GM18861 (cell line): ENCODE measurements around the gene APLF.
"Not testable (repeated sequence)": the region's sequence is repeated elsewhere in the genome, so short reads cannot be mapped to it uniquely, and the experiment has no call there.

ENCODE experiments used
- ATAC-seq: cut with Tn5 transposase; IDR thresholded peaks from one replicate; pipeline ENCODE4 v1.9.1; 2021; ENCODE audit not compliant: unreplicated experiment

Gene APLF

GRCh38 chr2:68527343-68528081 lies 60.1 kb downstream of the APLF start:
- ATAC-seq, result not testable (repeated sequence)

GRCh38 chr2:68529156-68529555 lies 61.8 kb downstream of the APLF start:
- ATAC-seq, result not testable (repeated sequence)

GRCh38 chr2:68529651-68530050 lies 62.3 kb downstream of the APLF start:
- not testable (repeated sequence) for ATAC-seq

GRCh38 chr2:68536000-68536399 lies 68.6 kb downstream of the APLF start:
- ATAC-seq, result no peak

GRCh38 chr2:68537011-68537410 lies 69.6 kb downstream of the APLF start:
- no peak for ATAC-seq

- no peak for ATAC-seq
Measured at GRCh38 chr2:68537809-68538208, 70.4 kb downstream of the APLF start.

- ATAC-seq, result no peak
Measured at GRCh38 chr2:68544811-68545210, 77.4 kb downstream of the APLF start.

- no peak for ATAC-seq
Measured at GRCh38 chr2:68548396-68548795, 81.0 kb downstream of the APLF start.

GRCh38 chr2:68553098-68553497 lies 85.7 kb downstream of the APLF start:
- ATAC-seq, result no peak

GRCh38 chr2:68555425-68556206 lies 88.2 kb downstream of the APLF start:
- ATAC-seq, result not testable (repeated sequence)

- ATAC-seq, result no peak
Measured at GRCh38 chr2:68556381-68556780, 89.0 kb downstream of the APLF start.

- ATAC-seq, result no peak
Measured at GRCh38 chr2:68558576-68558975, 91.2 kb downstream of the APLF start.

- ATAC-seq, result no peak
Measured at GRCh38 chr2:68559692-68560091, 92.3 kb downstream of the APLF start.

GRCh38 chr2:68560545-68560944 lies 93.2 kb downstream of the APLF start:
- ATAC-seq, result no peak

GRCh38 chr2:68561372-68561771 lies 94.0 kb downstream of the APLF start:
- no peak for ATAC-seq

- ATAC-seq, result no peak
Measured at GRCh38 chr2:68562934-68563333, 95.5 kb downstream of the APLF start.

- ATAC-seq, result no peak
Measured at GRCh38 chr2:68564426-68564825, 97.0 kb downstream of the APLF start.

- no peak for ATAC-seq
Measured at GRCh38 chr2:68565273-68565672, 97.9 kb downstream of the APLF start.

- no peak for ATAC-seq
Measured at GRCh38 chr2:68565858-68566257, 98.5 kb downstream of the APLF start.

- ATAC-seq, result no peak
Measured at GRCh38 chr2:68566362-68566761, 99.0 kb downstream of the APLF start.

- no peak for ATAC-seq
Measured at GRCh38 chr2:68568116-68568515, 100.7 kb downstream of the APLF start.

- ATAC-seq, result no peak
Measured at GRCh38 chr2:68569604-68570003, 102.2 kb downstream of the APLF start.
